HL-60 (cell line): ENCODE data around the gene ACTN4.
A peak's percentile ranks its signal among the peaks of the same experiment; 100 is the strongest.
"Not testable (repeated sequence)": the region's sequence is repeated elsewhere in the genome, so short reads cannot be mapped to it uniquely, and the experiment has no call there.

ENCODE experiments used
- DNase-seq, 2 experiments: peaks; one replicate each; pipeline ENCODE4 v3.0.0-alpha.2; 2010 to 2020; ENCODE audit warnings: low read depth in 1 of 2, low spot score in 1 of 2
- H3K27ac ChIP-seq: fragments of 250-450 bp; sonication (Bioruptor Pico); replicated peaks from 2 replicates; pipeline ENCODE4 v1.5.1; 2020; ENCODE audit warnings: mild to moderate bottlenecking, moderate library complexity
- H3K27me3 ChIP-seq: fragments of 250-450 bp; sonication (Bioruptor Pico); 2 replicates; pipeline ENCODE4 v1.5.1; 2021; ENCODE audit warnings: mild to moderate bottlenecking, moderate library complexity; ENCODE audit not compliant: insufficient read depth, poor library complexity, severe bottlenecking
- H3K4me3 ChIP-seq: replicated peaks from 2 replicates; pipeline ENCODE4 v1.5.1; 2011; ENCODE audit warnings: mild to moderate bottlenecking, control low read depth, low read length; ENCODE audit not compliant: insufficient read depth
- CTCF ChIP-seq: IDR thresholded peaks from one replicate; pipeline ENCODE4 v1.5.1; 2011; ENCODE audit warnings: low read length, control low read depth, inconsistent platforms; ENCODE audit not compliant: insufficient read depth
- GABPA ChIP-seq: IDR thresholded peaks from 2 replicates; pipeline ENCODE4 v1.6.1; 2012; ENCODE audit warnings: low read depth
- POLR2AphosphoS5 ChIP-seq: IDR thresholded peaks from 2 replicates; pipeline ENCODE4 v1.6.1; 2012; ENCODE audit warnings: low read depth
- REST ChIP-seq: IDR thresholded peaks from 2 replicates; pipeline ENCODE4 v1.6.1; 2012; ENCODE audit warnings: low read depth; ENCODE audit not compliant: insufficient replicate concordance
- SPI1 ChIP-seq: IDR thresholded peaks from 2 replicates; pipeline ENCODE4 v1.6.1; 2012; ENCODE audit warnings: low read depth, mild to moderate bottlenecking, borderline replicate concordance

ACTN4 gene

GRCh38 chr19:38763795-38764220 lies 116.4 kb downstream of the ACTN4 start:
- DNase-seq = no peak
- Histone ChIP-seq H3K27ac (no peak overlapping the region), H3K27me3 (no peaks in the 10 kb centered on the region), H3K4me3 (no peak overlapping the region)
- TF ChIP-seq SPI1 (no peak), CTCF (no peak), POLR2AphosphoS5 (no peak), GABPA (no peak), REST (no peak)

GRCh38 chr19:38765214-38765613 lies 117.8 kb downstream of the ACTN4 start:
- TF ChIP-seq REST (no peak), SPI1 (no peak), CTCF (no peak), POLR2AphosphoS5 (no peak), GABPA (no peak)

GRCh38 chr19:38766276-38767047 lies 119.0 kb downstream of the ACTN4 start:
- no peak overlapping the region for H3K27ac ChIP-seq
- no peak for DNase-seq
- no peak for TF ChIP-seq GABPA
- H3K27me3 ChIP-seq = no peaks in the 10 kb centered on the region
- no peak overlapping the region for H3K4me3 ChIP-seq

More at GRCh38 chr19:38765214-38765613, 117.8 kb downstream of the ACTN4 start:
- Histone ChIP-seq H3K27ac (no peak overlapping the region), H3K4me3 (no peak overlapping the region), H3K27me3 (no peaks in the 10 kb centered on the region)
- DNase-seq = no peak

GRCh38 chr19:38769635-38770211 lies 122.3 kb downstream of the ACTN4 start:
- TF ChIP-seq GABPA (no peak), POLR2AphosphoS5 (no peak), REST (no peak), CTCF (peak; percentile 24), SPI1 (no peak)
- H3K27ac ChIP-seq = no peak overlapping the region
- no peaks in the 10 kb centered on the region for H3K27me3 ChIP-seq
- peak overlapping the region; percentile 15 for H3K4me3 ChIP-seq
- peak; percentile 64 to 71 for DNase-seq

- H3K27ac ChIP-seq, H3K27me3 ChIP-seq, DNase-seq: not testable (repeated sequence)
- H3K4me3 ChIP-seq = peak overlapping the region; percentile 15; the same call in 1 of the 2 replicates
Measured at GRCh38 chr19:38770228-38770948, 122.9 kb downstream of the ACTN4 start.
